ENCODE results near the gene APBB1IP. TPM values are rescaled to one million over a fixed set of nuclear protein-coding genes. Genes with fewer than 3 reads are reported as not detected.
A peak's percentile ranks its signal among the peaks of the same experiment; 100 is the strongest.
"Not testable (repeated sequence)": the region's sequence is repeated elsewhere in the genome, so short reads cannot be mapped to it uniquely, and the experiment has no call there.

Gene APBB1IP
- 10 to 100 TPM; 46.5 to 50.4 TPM for total RNA-seq

GRCh38 chr10:26437637-26438461 lies at the start of gene APBB1IP:
TSS of gene APBB1IP (plus strand) at chr10:26438341. CDS start at chr10:26492327, 53,986 bp downstream.
- Mint-ChIP-seq H3K27me3 (no peaks in the 10 kb centered on the region), H3K27ac (peak within 1 kb of the TSS; percentile 92), H3K4me3 (peak within 1 kb of the TSS; percentile 84), H3K9me3 (peaks cover 3% of the 10 kb centered on the region), H3K36me3 (ENCODE audit: low read depth) (peaks cover 31% of the 10 kb centered on the region), H3K4me1 (peaks cover 36% of the 10 kb centered on the region)
- peak; percentile 61 for ATAC-seq (replicated peaks)

GRCh38 chr10:26389533-26389932 lies 48.6 kb upstream of the APBB1IP start:
- no peaks in the 10 kb centered on the region for H3K4me1 Mint-ChIP-seq
- no peaks in the 10 kb centered on the region for H3K36me3 Mint-ChIP-seq (ENCODE audit: low read depth)
- H3K27ac Mint-ChIP-seq, result no peak overlapping the region
- peaks cover 18% of the 10 kb centered on the region for H3K27me3 Mint-ChIP-seq
- H3K9me3 Mint-ChIP-seq, result no peaks in the 10 kb centered on the region
- no peak overlapping the region for H3K4me3 Mint-ChIP-seq
- no peak for ATAC-seq (replicated peaks)

GRCh38 chr10:26391701-26392695 lies 46.1 kb upstream of the APBB1IP start:
- no peaks in the 10 kb centered on the region for H3K36me3 Mint-ChIP-seq (ENCODE audit: low read depth)

GRCh38 chr10:26398353-26398752 lies 39.8 kb upstream of the APBB1IP start:
- not testable (repeated sequence) for H3K27ac Mint-ChIP-seq; H3K9me3 Mint-ChIP-seq; H3K4me1 Mint-ChIP-seq; H3K36me3 Mint-ChIP-seq (ENCODE audit: low read depth); ATAC-seq (replicated peaks); H3K27me3 Mint-ChIP-seq; H3K4me3 Mint-ChIP-seq

More at GRCh38 chr10:26391701-26392695, 46.1 kb upstream of the APBB1IP start:
- Mint-ChIP-seq H3K4me1 (no peaks in the 10 kb centered on the region), H3K4me3 (no peak overlapping the region), H3K27me3 (peaks cover 16% of the 10 kb centered on the region), H3K27ac (no peak overlapping the region), H3K9me3 (no peaks in the 10 kb centered on the region)
- no peak for ATAC-seq (replicated peaks)

- Mint-ChIP-seq H3K27ac (no peak overlapping the region), H3K36me3 (ENCODE audit: low read depth) (no peaks in the 10 kb centered on the region), H3K9me3 (no peaks in the 10 kb centered on the region), H3K4me3 (no peak overlapping the region), H3K4me1 (peaks cover 4% of the 10 kb centered on the region), H3K27me3 (peaks cover 4% of the 10 kb centered on the region)
- ATAC-seq (replicated peaks), result no peak
These were observed 30.7 kb upstream of the APBB1IP start for GRCh38 chr10:26407406-26407969.

- ATAC-seq (replicated peaks), result no peak
- no peak overlapping the region for H3K4me3 Mint-ChIP-seq
- peaks cover 4% of the 10 kb centered on the region for H3K27me3 Mint-ChIP-seq
- no peaks in the 10 kb centered on the region for H3K9me3 Mint-ChIP-seq
- no peak overlapping the region for H3K27ac Mint-ChIP-seq
- H3K4me1 Mint-ChIP-seq, result peaks cover 4% of the 10 kb centered on the region
- no peaks in the 10 kb centered on the region for H3K36me3 Mint-ChIP-seq (ENCODE audit: low read depth)
These were observed 29.2 kb upstream of the APBB1IP start for GRCh38 chr10:26408858-26409494.

- Mint-ChIP-seq H3K9me3 (no peaks in the 10 kb centered on the region), H3K27me3 (peaks cover 4% of the 10 kb centered on the region), H3K4me3 (no peak overlapping the region), H3K4me1 (peaks cover 4% of the 10 kb centered on the region), H3K36me3 (ENCODE audit: low read depth) (no peaks in the 10 kb centered on the region), H3K27ac (no peak overlapping the region)
- no peak for ATAC-seq (replicated peaks)
These were observed 27.8 kb upstream of the APBB1IP start for GRCh38 chr10:26410356-26410755.

- H3K27me3 Mint-ChIP-seq, result peaks cover 4% of the 10 kb centered on the region
- H3K9me3 Mint-ChIP-seq, result peaks cover 4% of the 10 kb centered on the region
- no peaks in the 10 kb centered on the region for H3K36me3 Mint-ChIP-seq (ENCODE audit: low read depth)
These were observed 25.2 kb upstream of the APBB1IP start for GRCh38 chr10:26412932-26413331.

GRCh38 chr10:26413375-26413774 lies 24.8 kb upstream of the APBB1IP start:
- Mint-ChIP-seq H3K27ac (no peak overlapping the region), H3K9me3 (peaks cover 4% of the 10 kb centered on the region), H3K4me3 (no peak overlapping the region), H3K4me1 (no peaks in the 10 kb centered on the region), H3K27me3 (peaks cover 2% of the 10 kb centered on the region), H3K36me3 (ENCODE audit: low read depth) (no peaks in the 10 kb centered on the region)
- ATAC-seq (replicated peaks), result no peak

More at GRCh38 chr10:26412932-26413331, 25.2 kb upstream of the APBB1IP start:
- ATAC-seq (replicated peaks), result no peak
- H3K4me3 Mint-ChIP-seq, result no peak overlapping the region
- no peaks in the 10 kb centered on the region for H3K4me1 Mint-ChIP-seq
- H3K27ac Mint-ChIP-seq, result no peak overlapping the region

GRCh38 chr10:26417136-26417535 lies 21.0 kb upstream of the APBB1IP start:
- ATAC-seq (replicated peaks), result no peak
- no peaks in the 10 kb centered on the region for H3K4me1 Mint-ChIP-seq
- H3K27me3 Mint-ChIP-seq, result no peaks in the 10 kb centered on the region
- peaks cover 4% of the 10 kb centered on the region for H3K9me3 Mint-ChIP-seq
- H3K4me3 Mint-ChIP-seq, result no peak overlapping the region
- no peak overlapping the region for H3K27ac Mint-ChIP-seq
- no peaks in the 10 kb centered on the region for H3K36me3 Mint-ChIP-seq (ENCODE audit: low read depth)

- no peak overlapping the region for H3K27ac Mint-ChIP-seq
- no peak for ATAC-seq (replicated peaks)
- H3K4me1 Mint-ChIP-seq, result no peaks in the 10 kb centered on the region
- H3K9me3 Mint-ChIP-seq, result no peaks in the 10 kb centered on the region
- H3K36me3 Mint-ChIP-seq (ENCODE audit: low read depth), result no peaks in the 10 kb centered on the region
- H3K4me3 Mint-ChIP-seq, result no peak overlapping the region
- H3K27me3 Mint-ChIP-seq, result no peaks in the 10 kb centered on the region
These were observed 15.2 kb upstream of the APBB1IP start for GRCh38 chr10:26422977-26423376.

GRCh38 chr10:26423722-26424121 lies 14.4 kb upstream of the APBB1IP start:
- no peaks in the 10 kb centered on the region for H3K27me3 Mint-ChIP-seq

GRCh38 chr10:26430641-26431163 lies 7.4 kb upstream of the APBB1IP start:
- Mint-ChIP-seq H3K27me3 (no peaks in the 10 kb centered on the region), H3K4me1 (peaks cover 13% of the 10 kb centered on the region), H3K27ac (no peak overlapping the region), H3K9me3 (no peaks in the 10 kb centered on the region), H3K36me3 (ENCODE audit: low read depth) (no peaks in the 10 kb centered on the region), H3K4me3 (no peak overlapping the region)
- ATAC-seq (replicated peaks), result peak; percentile 97

More at GRCh38 chr10:26423722-26424121, 14.4 kb upstream of the APBB1IP start:
- no peaks in the 10 kb centered on the region for H3K9me3 Mint-ChIP-seq
- H3K4me3 Mint-ChIP-seq, result no peak overlapping the region
- no peaks in the 10 kb centered on the region for H3K4me1 Mint-ChIP-seq
- no peaks in the 10 kb centered on the region for H3K36me3 Mint-ChIP-seq (ENCODE audit: low read depth)
- no peak for ATAC-seq (replicated peaks)
- no peak overlapping the region for H3K27ac Mint-ChIP-seq

GRCh38 chr10:26432938-26433337 lies 5.2 kb upstream of the APBB1IP start:
- Mint-ChIP-seq H3K4me1 (peaks cover 31% of the 10 kb centered on the region), H3K9me3 (peaks cover 3% of the 10 kb centered on the region), H3K4me3 (no peak overlapping the region), H3K36me3 (ENCODE audit: low read depth) (no peaks in the 10 kb centered on the region), H3K27ac (no peak overlapping the region), H3K27me3 (no peaks in the 10 kb centered on the region)
- no peak for ATAC-seq (replicated peaks)

Data from activated T-helper 17 cell treated with anti-CD3 and anti-CD28 coated beads, Interleukin-2, amount 50 U/mL, for 72 hours (primary cell).